GM12872 (cell line): ENCODE measurements around the gene SH3BGRL3.

Experiments
- TF ChIP-seq, protein P1 (sequence below): IDR thresholded peaks from 3 replicates; pipeline ENCODE4 v1.5.1; 2011; ENCODE audit warnings: low read depth, mild to moderate bottlenecking, low read length, moderate library complexity; ENCODE audit not compliant: insufficient read depth

The SH3BGRL3 gene

DNA sequence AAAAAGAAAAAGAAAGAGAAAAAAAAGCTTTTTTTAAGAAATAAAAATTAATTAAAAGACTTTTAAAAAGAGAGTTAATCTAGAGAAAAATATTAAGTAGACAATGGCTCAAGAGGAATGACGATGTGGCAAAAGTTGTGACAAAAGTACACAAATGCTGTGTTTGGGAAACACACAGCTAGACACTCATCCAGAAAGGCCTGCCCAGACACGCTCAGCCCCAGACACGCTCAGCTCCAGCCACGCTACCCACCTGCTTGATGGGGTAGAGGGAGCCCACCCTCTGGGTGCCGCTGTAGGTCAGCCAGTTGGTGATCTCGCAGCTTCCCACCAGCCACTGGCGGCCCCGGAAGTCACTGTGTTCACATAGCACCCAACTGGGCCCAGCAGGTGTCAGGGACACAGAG, 48.1 kb downstream of the SH3BGRL3 start:
- TF ChIP-seq, protein P1, sequence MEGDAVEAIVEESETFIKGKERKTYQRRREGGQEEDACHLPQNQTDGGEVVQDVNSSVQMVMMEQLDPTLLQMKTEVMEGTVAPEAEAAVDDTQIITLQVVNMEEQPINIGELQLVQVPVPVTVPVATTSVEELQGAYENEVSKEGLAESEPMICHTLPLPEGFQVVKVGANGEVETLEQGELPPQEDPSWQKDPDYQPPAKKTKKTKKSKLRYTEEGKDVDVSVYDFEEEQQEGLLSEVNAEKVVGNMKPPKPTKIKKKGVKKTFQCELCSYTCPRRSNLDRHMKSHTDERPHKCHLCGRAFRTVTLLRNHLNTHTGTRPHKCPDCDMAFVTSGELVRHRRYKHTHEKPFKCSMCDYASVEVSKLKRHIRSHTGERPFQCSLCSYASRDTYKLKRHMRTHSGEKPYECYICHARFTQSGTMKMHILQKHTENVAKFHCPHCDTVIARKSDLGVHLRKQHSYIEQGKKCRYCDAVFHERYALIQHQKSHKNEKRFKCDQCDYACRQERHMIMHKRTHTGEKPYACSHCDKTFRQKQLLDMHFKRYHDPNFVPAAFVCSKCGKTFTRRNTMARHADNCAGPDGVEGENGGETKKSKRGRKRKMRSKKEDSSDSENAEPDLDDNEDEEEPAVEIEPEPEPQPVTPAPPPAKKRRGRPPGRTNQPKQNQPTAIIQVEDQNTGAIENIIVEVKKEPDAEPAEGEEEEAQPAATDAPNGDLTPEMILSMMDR, result no peak

DNA sequence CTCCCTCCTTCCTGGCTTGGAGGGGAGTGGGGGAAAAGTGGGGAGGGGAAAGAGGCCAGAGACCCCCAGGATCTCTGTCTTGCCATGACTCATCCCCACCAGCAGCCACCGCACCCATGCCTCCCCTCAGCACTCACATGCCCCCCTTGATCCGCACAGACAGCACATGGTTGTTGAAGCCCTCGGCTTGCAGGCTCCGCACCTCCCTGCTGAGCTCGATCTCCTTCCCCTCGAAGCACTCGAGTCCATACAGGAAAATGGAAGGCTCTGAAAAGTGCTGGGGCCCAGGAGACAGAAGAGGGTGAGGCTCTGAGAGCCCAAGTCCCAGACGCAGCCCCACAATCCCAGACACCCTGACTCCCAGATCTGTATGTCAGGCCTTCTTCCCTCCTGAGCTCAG, 48.7 kb downstream of the SH3BGRL3 start:
- TF ChIP-seq, protein P1, result no peak

DNA sequence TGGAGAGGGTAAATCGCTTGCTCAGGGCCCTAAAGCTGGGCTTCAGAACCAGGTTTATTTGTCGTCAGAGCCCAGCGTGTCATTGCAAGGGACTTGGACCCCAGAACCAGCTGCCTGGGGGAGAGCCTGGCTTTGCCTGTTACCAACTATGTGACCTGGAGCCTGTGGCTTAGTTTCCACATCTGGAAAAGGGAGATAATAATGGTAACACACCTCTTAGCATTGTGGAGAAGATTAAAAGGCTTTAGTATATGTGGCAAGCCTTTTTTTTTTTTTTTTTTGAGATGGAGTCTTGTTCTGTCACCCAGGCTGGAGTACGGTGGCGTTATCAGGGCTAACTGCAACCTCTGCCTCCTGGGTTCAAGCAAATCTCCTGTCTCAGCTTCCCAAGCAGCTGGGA, 50.4 kb downstream of the SH3BGRL3 start:
- TF ChIP-seq, protein P1, result no peak
